ENCODE results near the gene AIF1L.

DNA sequence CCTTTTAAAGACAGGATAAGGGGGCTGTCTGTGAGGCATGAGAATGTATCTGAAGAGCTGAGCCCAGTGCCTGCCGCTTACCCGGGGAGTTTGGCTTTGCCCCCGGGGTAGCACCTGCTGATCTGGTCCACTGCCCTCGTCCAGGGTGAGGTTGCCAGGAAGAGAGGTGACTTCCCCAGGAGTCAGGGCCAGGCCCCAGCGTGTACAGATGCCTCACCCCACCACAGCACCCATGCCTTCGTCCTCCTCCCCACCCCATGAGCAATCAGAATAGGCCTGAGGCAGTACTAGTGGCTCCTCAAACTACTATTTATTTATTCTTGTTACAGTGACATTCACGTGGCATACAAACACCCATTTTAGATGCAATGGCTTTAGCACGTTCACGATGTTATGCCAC is 15.7 kb upstream of the AIF1L start:
- TF ChIP-seq, protein P1, sequence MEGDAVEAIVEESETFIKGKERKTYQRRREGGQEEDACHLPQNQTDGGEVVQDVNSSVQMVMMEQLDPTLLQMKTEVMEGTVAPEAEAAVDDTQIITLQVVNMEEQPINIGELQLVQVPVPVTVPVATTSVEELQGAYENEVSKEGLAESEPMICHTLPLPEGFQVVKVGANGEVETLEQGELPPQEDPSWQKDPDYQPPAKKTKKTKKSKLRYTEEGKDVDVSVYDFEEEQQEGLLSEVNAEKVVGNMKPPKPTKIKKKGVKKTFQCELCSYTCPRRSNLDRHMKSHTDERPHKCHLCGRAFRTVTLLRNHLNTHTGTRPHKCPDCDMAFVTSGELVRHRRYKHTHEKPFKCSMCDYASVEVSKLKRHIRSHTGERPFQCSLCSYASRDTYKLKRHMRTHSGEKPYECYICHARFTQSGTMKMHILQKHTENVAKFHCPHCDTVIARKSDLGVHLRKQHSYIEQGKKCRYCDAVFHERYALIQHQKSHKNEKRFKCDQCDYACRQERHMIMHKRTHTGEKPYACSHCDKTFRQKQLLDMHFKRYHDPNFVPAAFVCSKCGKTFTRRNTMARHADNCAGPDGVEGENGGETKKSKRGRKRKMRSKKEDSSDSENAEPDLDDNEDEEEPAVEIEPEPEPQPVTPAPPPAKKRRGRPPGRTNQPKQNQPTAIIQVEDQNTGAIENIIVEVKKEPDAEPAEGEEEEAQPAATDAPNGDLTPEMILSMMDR (IDR thresholded peaks at IDR 0.05) = no peak
- TF ChIP-seq POLR2A (IDR thresholded peaks at IDR 0.05) (no peak), EP300 (IDR thresholded peaks at IDR 0.05) (no peak)
